Ovary (tissue), 9 donors: Measurements from ENCODE around the gene TMTC1. TPM values are rescaled to one million over a fixed set of nuclear protein-coding genes. Genes with fewer than 3 reads are reported as not detected.

Experiments used
- DNase-seq, 5 donors: peaks; one replicate each; pipeline ENCODE4 v3.0.0-alpha.2; 2019 to 2020
- H3K27ac ChIP-seq, 2 donors: fragments of 200-600 bp; one replicate each; pipeline versions ENCODE4 v1.5.1 to v1.8.0; 2019 to 2022
- H3K27me3 ChIP-seq: fragments of 200-600 bp; one replicate; pipeline ENCODE4 v1.8.0; 2022
- H3K36me3 ChIP-seq: fragments of 200-600 bp; sonication (generic); one replicate; pipeline ENCODE4 v1.5.1; 2019
- H3K4me1 ChIP-seq: one replicate; pipeline ENCODE4 v1.8.1; 2013; ENCODE audit warnings: mild to moderate bottlenecking, moderate library complexity; ENCODE audit not compliant: insufficient read depth
- H3K4me3 ChIP-seq: fragments of 200-600 bp; sonication (generic); one replicate; pipeline ENCODE4 v1.5.1; 2017
- H3K9me3 ChIP-seq, 2 donors: fragments of 200-600 bp in 1 of 2; sonication (generic) in 1 of 2; one replicate each; pipeline versions ENCODE4 v1.5.1 to v1.8.1; 2013 to 2019; ENCODE audit warnings: mild to moderate bottlenecking in 1 of 2, moderate library complexity in 1 of 2
- EP300 ChIP-seq: sonication (generic); formaldehyde crosslinking; IDR thresholded peaks from one replicate; pipeline ENCODE4 v1.6.1; 2017; ENCODE audit warnings: antibody characterized with exemption
- POLR2A ChIP-seq: fragments of 450-650 bp; IDR thresholded peaks from one replicate; pipeline ENCODE4 v1.6.1; 2017; ENCODE audit warnings: antibody characterized with exemption, mild to moderate bottlenecking, moderate library complexity
- WGBS, 3 donors: extraction: QIAGEN DNeasy Blood & Tissue Kit in 1 of 3; methylation state at CpG; one replicate each; pipeline versions ENCODE4 v1.1.5 to v1.1.7; 2013 to 2017; 5-methylcytosine and 5-hydroxymethylcytosine counted together
- intact Hi-C, 4 donors: fragments of 100-400 bp; cut with DNase I; formaldehyde crosslinking; loops; one replicate each; pipeline versions ENCODE4 v1.11.0 to v1.15.1; 2022 to 2023
- polyA plus RNA-seq, 2 donors: library from polyadenylated mRNA; stranded (reverse); fragments of 200-250 nt in 1 of 2; fragments of 350-450 nt in 1 of 2; fragmentation: Illumina TruSeq in 1 of 2; extraction: RNeasy Lipid Tissue Mini Kit (QIAGEN cat#74804) in 1 of 2; gene quantifications; one replicate each; pipeline ENCODE4 v1.2.3, GENCODE V29; 2013 to 2014
- total RNA-seq, 7 donors: library from RNA; depleted of rRNA in 2 of 7; stranded (reverse); fragments of >200 nt in 2 of 7; fragmentation: NEBNext Ultra II Directional in 3 of 7; extraction: Animal tissue kit (Norgen Biotek cat#: 25700) in 3 of 7; gene quantifications; one replicate each; pipeline versions ENCODE4 v1.1.0 to v1.2.4, GENCODE V29; 2016 to 2023
- TF ChIP-seq, protein P1 (sequence below), 3 donors: fragments of 450-650 bp in 2 of 3; fragments of 200-600 bp in 1 of 3; IDR thresholded peaks; one replicate each; pipeline versions ENCODE4 v1.5.1 to v1.8.0; 2016 to 2022; ENCODE audit warnings: antibody characterized with exemption in 3 of 3, mild to moderate bottlenecking in 1 of 3
- donor health status: DM: no; HTN: no; CAD: no; lungs with moderate emphysema.
- donor health status: DM: no; HTN: no; CAD: no.
- donor health status: Bipolar disorder and iron deficiency.
- donor health status: DM: yes; HTN: yes; CAD: no.
- donor health status: DM: no; HTN: no; CAD: no.
- donor health status: DM: yes; HTN: yes; CAD: no.

Gene TMTC1
- total and polyA plus RNA-seq, 9 donors: 8.1 to 46.3 (median 21.3) TPM

DNA sequence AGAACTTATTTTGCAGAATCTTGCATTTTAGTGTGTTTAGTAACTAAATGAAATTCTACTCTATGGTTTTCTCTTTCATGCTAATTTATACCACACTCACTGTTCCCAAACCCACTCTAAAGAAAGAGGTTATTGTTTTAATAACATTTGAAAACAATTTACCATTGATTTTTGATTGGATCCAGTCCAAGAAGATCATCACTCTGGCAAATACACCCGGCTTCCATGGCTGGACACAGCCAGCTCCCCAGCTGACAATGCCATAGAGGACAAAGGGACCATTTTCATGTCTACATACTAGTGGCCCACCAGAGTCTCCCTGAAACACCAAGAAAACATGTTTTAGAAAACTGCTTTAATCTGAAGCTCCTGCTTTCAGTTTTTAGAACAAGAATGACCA, 328.7 kb downstream of the TMTC1 start:
- no peaks in the 10 kb centered on the region for H3K9me3 ChIP-seq

DNA sequence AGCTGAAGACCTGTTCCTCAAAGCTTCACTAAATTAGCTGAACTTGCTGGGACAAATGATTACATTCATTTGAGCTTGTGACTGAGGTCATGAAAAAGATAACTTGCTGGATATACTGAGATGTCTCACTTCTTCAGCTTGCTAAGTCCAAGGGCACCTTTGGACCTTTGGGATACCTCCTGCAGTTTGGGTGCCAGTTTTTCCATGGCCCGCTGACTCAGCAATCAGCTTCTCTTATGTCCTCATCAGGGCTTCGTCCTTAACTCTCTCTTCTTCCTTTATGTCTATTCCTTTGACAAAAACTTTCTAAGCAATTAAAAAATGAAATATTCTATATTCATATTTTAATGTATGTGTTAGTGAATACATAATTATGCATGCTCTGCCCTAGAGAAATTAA, 331.9 kb downstream of the TMTC1 start:
- no peaks in the 10 kb centered on the region for H3K27me3 ChIP-seq
- no peak for DNase-seq
- H3K9me3 ChIP-seq: no peaks in the 10 kb centered on the region
- no peak overlapping the region for H3K27ac ChIP-seq
- H3K4me1 ChIP-seq: no peaks in the 10 kb centered on the region
- H3K4me3 ChIP-seq: no peak overlapping the region
- 87 to 94% (median 92%) methylated on average over 2 of the region's 2 CpGs for WGBS, 3 donors
- no peaks in the 10 kb centered on the region for H3K36me3 ChIP-seq
- intact Hi-C loops: no loop called here
- TF ChIP-seq POLR2A (no peak), EP300 (no peak)
- TF ChIP-seq, protein P1, sequence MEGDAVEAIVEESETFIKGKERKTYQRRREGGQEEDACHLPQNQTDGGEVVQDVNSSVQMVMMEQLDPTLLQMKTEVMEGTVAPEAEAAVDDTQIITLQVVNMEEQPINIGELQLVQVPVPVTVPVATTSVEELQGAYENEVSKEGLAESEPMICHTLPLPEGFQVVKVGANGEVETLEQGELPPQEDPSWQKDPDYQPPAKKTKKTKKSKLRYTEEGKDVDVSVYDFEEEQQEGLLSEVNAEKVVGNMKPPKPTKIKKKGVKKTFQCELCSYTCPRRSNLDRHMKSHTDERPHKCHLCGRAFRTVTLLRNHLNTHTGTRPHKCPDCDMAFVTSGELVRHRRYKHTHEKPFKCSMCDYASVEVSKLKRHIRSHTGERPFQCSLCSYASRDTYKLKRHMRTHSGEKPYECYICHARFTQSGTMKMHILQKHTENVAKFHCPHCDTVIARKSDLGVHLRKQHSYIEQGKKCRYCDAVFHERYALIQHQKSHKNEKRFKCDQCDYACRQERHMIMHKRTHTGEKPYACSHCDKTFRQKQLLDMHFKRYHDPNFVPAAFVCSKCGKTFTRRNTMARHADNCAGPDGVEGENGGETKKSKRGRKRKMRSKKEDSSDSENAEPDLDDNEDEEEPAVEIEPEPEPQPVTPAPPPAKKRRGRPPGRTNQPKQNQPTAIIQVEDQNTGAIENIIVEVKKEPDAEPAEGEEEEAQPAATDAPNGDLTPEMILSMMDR (IDR thresholded peaks at IDR 0.05): no peak

More for the DNA sequence above, 328.7 kb downstream of the TMTC1 start:
- Histone ChIP-seq H3K4me3 (no peak overlapping the region), H3K27me3 (no peaks in the 10 kb centered on the region), H3K36me3 (no peaks in the 10 kb centered on the region), H3K27ac (no peak overlapping the region), H3K4me1 (no peaks in the 10 kb centered on the region)
- intact Hi-C loops: no loop called here
- no peak for DNase-seq
- 51 to 57% (median 52%) methylated on average over 1 of the region's 1 CpG for WGBS, 3 donors
- no peak for TF ChIP-seq POLR2A
- TF ChIP-seq, protein P1 (IDR thresholded peaks at IDR 0.05): no peak
- TF ChIP-seq EP300: no peak
